Nasal cavity respiratory epithelium epithelial cell of viscerocranial mucosa (primary cell): Measurements from ENCODE around the gene PCDHA8. TPM values are rescaled to one million over a fixed set of nuclear protein-coding genes. Genes with fewer than 3 reads are reported as not detected.

ENCODE experiments used
- total RNA-seq: library from RNA; depleted of rRNA; stranded (reverse); fragments of >200 nt; gene quantifications from 2 replicates; pipeline ENCODE4 v1.2.3, GENCODE V29; 2014

Gene PCDHA8
- total RNA-seq, 1 donor from 2014 or later = 0.21 TPM

Other genes starting within 250 kb of the PCDHA8 start
- 1.4 and 6.6 TPM in 2 replicates for gene CD14, start 208.0 kb upstream of the PCDHA8 start, total RNA-seq
- gene TMCO6, start 201.7 kb upstream of the PCDHA8 start, total RNA-seq = 10.6 and 12.5 TPM in 2 replicates
- 17.5 and 26.7 TPM in 2 replicates for gene NDUFA2, start 193.6 kb upstream of the PCDHA8 start, total RNA-seq
- 70.4 and 100 TPM in 2 replicates for gene IK, start 193.4 kb upstream of the PCDHA8 start, total RNA-seq
- gene WDR55, start 176.3 kb upstream of the PCDHA8 start, total RNA-seq = 30.7 and 33.2 TPM in 2 replicates
- 0.34 and 0.36 TPM in 2 replicates for gene DND1, start 167.6 kb upstream of the PCDHA8 start, total RNA-seq
- gene HARS1, start 149.8 kb upstream of the PCDHA8 start, total RNA-seq = 45.5 and 62.6 TPM in 2 replicates
- gene HARS2, start 149.7 kb upstream of the PCDHA8 start, total RNA-seq = 24.3 and 33.7 TPM in 2 replicates
- 66.2 and 67.0 TPM in 2 replicates for gene ZMAT2, start 140.7 kb upstream of the PCDHA8 start, total RNA-seq
- under 0.01 TPM in 1 of 2 replicates, not detected in the other for gene PCDHA1, start 55.0 kb upstream of the PCDHA8 start, total RNA-seq
- gene PCDHA2, start 46.3 kb upstream of the PCDHA8 start, total RNA-seq = under 0.01 TPM in 1 of 2 replicates, not detected in the other
- 0.57 TPM in 1 of 2 replicates, not detected in the other for gene PCDHA3, start 40.1 kb upstream of the PCDHA8 start, total RNA-seq
- 0.34 and 2.3 TPM in 2 replicates for gene PCDHA4, start 34.1 kb upstream of the PCDHA8 start, total RNA-seq
- 0.21 TPM in 1 of 2 replicates, not detected in the other for gene PCDHA5, start 19.6 kb upstream of the PCDHA8 start, total RNA-seq
- gene PCDHA6, start 13.2 kb upstream of the PCDHA8 start, total RNA-seq = under 0.01 and 0.85 TPM in 2 replicates
- gene PCDHA7, start 6.9 kb upstream of the PCDHA8 start, total RNA-seq = under 0.01 and 0.64 TPM in 2 replicates
- gene PCDHA9, start 7.2 kb downstream of the PCDHA8 start, total RNA-seq = under 0.01 and 0.43 TPM in 2 replicates
- gene PCDHA10, start 14.7 kb downstream of the PCDHA8 start, total RNA-seq = under 0.01 and 1.6 TPM in 2 replicates
- 2.5 and 2.7 TPM in 2 replicates for gene PCDHA11, start 27.8 kb downstream of the PCDHA8 start, total RNA-seq
- gene PCDHA12, start 34.1 kb downstream of the PCDHA8 start, total RNA-seq = under 0.01 and 3.8 TPM in 2 replicates
- under 0.01 and 2.6 TPM in 2 replicates for gene PCDHA13, start 40.9 kb downstream of the PCDHA8 start, total RNA-seq
- 1.4 and 6.9 TPM in 2 replicates for gene PCDHAC1, start 85.1 kb downstream of the PCDHA8 start, total RNA-seq
- 16.7 and 25.5 TPM in 2 replicates for gene PCDHAC2, start 125.3 kb downstream of the PCDHA8 start, total RNA-seq
- gene PCDHB1, start 210.2 kb downstream of the PCDHA8 start, total RNA-seq = not detected in 2 replicates